GM12875 (cell line): Measurements from ENCODE around the gene METTL14.

Source experiments
- H3K4me3 ChIP-seq: one replicate; pipeline ENCODE4 v1.5.1; 2011; ENCODE audit warnings: low read depth, low read length, control low read depth
- TF ChIP-seq, protein P1 (sequence below): IDR thresholded peaks from 2 replicates; pipeline ENCODE4 v1.5.1; 2011; ENCODE audit warnings: low read depth, mild to moderate bottlenecking, control low read depth, inconsistent platforms, low read length, moderate library complexity, borderline replicate concordance; ENCODE audit not compliant: insufficient read depth

METTL14 gene

GRCh38 chr4:118745357-118745756, 60.2 kb downstream of the METTL14 start:
- H3K4me3 ChIP-seq, result no peak overlapping the region
- TF ChIP-seq, protein P1, sequence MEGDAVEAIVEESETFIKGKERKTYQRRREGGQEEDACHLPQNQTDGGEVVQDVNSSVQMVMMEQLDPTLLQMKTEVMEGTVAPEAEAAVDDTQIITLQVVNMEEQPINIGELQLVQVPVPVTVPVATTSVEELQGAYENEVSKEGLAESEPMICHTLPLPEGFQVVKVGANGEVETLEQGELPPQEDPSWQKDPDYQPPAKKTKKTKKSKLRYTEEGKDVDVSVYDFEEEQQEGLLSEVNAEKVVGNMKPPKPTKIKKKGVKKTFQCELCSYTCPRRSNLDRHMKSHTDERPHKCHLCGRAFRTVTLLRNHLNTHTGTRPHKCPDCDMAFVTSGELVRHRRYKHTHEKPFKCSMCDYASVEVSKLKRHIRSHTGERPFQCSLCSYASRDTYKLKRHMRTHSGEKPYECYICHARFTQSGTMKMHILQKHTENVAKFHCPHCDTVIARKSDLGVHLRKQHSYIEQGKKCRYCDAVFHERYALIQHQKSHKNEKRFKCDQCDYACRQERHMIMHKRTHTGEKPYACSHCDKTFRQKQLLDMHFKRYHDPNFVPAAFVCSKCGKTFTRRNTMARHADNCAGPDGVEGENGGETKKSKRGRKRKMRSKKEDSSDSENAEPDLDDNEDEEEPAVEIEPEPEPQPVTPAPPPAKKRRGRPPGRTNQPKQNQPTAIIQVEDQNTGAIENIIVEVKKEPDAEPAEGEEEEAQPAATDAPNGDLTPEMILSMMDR, result no peak

GRCh38 chr4:118746251-118746919, 61.2 kb downstream of the METTL14 start:
- TF ChIP-seq, protein P1, result no peak
- H3K4me3 ChIP-seq, result no peak overlapping the region

GRCh38 chr4:118749347-118749988, 64.3 kb downstream of the METTL14 start:
- no peak overlapping the region for H3K4me3 ChIP-seq
- TF ChIP-seq, protein P1, result no peak

DNA sequence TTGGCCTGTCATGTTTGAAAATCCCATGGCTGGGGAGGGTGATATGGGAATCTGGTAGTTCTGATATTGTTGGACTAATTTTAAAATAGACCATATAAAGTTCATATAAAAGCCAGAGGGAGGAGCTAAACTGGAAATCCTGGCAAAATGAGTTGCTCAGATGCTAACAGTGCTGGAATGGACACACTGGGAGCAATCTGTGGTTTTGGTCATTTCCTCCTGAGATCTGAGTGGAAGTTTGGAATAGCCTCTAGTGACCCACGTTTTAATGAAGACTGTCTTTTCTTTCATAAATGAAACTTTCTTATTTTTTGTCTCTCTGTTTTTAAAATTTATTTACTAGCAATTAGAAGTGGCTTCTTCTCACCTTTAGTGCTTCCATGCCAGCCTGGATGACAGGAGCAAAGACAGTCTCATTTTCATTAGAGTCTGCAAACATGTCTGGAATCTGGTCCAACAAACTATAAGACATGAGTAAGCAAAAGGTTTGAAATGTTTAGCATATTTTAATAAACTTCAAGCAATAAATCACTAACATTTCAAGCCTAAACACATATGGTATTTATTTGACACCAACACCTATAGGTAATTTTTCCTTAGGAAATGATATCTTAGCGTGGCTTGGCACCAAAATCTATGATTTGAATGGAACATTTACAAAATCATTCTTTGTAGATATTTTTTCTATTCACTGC, 66.6 kb downstream of the METTL14 start:
- TF ChIP-seq, protein P1, result no peak

DNA sequence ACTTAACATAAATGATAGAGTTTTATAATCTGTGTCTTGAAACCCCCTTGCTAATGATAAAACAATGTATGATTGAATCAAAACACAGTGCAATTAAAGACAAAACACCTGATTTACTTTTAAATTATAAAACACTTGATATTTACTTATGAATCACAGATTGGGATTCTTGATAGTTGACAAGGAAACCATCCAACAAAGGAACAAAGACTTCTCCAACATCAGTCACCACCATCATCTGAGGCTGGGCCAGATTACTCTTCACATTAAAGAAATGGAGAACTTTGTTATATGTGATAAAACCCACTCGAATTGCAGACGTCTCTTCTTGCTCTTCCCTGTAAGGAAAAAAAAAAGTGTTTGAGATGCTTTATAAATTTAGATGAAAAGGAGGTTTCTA, 67.4 kb downstream of the METTL14 start:
- no peak overlapping the region for H3K4me3 ChIP-seq
- TF ChIP-seq, protein P1, result no peak

More for the DNA sequence above, 66.6 kb downstream of the METTL14 start:
- H3K4me3 ChIP-seq, result no peak overlapping the region

DNA sequence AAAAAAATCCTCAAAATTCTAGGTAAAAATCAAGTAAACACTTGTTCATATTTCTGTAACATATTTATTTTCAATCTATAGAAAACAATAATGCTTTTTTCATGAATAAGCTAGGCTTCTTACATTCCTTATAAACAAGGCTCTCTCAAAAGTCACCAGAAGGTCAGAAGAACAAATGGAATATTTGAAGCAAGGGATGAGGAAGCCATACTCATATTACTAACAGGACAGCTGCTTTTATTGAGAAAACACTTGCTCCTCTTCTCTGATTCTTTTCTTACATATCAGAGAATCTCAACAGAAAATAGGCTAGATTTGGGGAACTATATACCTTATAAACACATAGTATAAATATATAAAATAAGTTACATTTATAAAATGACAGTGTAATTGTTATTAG, 67.9 kb downstream of the METTL14 start:
- TF ChIP-seq, protein P1, result no peak
- H3K4me3 ChIP-seq, result no peak overlapping the region

- H3K4me3 ChIP-seq, result no peak overlapping the region
- TF ChIP-seq, protein P1, result no peak
Measured at GRCh38 chr4:118753685-118754084, 68.5 kb downstream of the METTL14 start.
